Activated CD4-positive, alpha-beta T cell treated with anti-CD3 and anti-CD28 coated beads, Interleukin-2, Interleukin-6, amounts not matched to agents 100 ng/mL and 50 ng/mL, durations not matched to agents 16 hours and 8 hours (primary cell): ENCODE results near the gene CCNJL.
A peak's percentile ranks its signal among the peaks of the same experiment; 100 is the strongest.
"Not testable (repeated sequence)": the region's sequence is repeated elsewhere in the genome, so short reads cannot be mapped to it uniquely, and the experiment has no call there.

Experiments used
- DNase-seq: peaks from one replicate; pipeline ENCODE4 v3.0.0-alpha.2; 2020

Gene CCNJL, protein sequence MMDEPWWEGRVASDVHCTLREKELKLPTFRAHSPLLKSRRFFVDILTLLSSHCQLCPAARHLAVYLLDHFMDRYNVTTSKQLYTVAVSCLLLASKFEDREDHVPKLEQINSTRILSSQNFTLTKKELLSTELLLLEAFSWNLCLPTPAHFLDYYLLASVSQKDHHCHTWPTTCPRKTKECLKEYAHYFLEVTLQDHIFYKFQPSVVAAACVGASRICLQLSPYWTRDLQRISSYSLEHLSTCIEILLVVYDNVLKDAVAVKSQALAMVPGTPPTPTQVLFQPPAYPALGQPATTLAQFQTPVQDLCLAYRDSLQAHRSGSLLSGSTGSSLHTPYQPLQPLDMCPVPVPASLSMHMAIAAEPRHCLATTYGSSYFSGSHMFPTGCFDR

DNA sequence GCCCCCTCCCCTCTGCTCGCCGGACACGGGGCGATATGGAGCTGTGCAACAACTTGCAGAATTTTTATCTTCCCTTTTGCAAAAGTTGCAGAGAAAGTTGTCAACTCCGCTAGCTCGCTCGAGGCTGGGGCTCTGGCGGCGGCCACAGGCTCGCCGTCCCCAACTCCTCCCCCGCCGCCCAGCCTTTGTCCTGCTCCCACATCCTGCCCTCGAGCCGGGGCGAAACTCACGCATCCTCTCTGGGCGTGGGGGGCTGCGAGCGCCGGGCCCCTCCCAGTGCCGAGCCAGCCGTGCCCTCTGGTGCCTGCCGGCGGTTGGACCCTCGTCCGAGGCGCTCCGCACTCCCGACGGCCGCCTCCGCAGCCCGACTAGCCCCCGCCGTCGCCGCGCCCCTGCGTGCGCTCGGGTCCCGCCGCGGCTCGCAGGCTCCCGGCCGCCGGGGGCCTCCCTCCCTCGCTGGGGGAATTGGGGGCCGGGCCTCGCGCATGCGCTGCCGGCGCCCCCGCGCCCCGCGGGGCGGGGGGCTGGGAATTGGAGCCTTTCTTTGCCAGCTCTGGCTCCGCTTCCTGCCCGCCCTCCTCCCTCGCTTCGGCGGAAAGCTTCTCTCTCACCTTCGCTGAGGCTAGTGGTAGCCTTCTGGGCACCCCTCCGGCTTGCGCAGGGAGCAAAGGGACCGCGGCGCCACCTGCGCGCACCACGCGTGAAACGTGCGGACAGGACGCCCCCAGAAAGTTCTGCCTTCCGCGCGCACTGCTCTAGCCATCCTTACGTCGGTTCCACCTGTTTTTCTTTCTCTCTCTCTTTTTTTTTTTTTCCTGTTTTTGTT lies at the start of gene CCNJL:
Gene CCNJL, minus strand, starts transcription at position 431 of the 826 bp plus-strand sequence. CDS start 641 bp downstream, outside the sequence.
- DNase-seq = no peak

DNA sequence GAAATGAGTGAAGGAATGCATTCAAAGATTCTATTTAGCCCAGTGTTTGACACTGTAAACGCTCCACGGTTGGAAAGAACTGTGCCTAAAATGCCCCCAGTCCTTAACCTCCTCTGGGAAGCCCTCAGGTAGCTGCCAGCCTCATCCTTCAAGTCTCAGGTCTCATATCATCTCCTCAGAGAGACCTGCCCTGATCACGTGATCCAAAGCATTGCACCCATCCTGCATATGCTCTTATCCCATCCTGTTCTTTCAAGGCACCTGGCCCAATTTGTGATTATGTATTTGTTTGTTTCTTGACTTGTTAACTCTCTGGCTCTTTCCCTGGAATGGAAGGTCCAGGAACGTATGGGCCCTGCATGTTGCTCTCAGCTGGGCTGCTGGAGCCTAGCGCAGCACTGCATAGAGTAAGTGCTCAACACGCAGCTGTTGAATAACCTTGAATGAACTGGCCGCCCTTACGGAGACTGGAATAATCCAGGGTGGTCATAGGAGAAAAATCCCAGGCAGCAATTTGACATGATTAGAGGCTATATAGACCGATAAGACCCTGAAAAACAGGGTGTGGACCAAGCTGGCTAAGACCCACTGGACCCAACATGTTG lies 49.4 kb upstream of the CCNJL start:
- no peak for DNase-seq

DNA sequence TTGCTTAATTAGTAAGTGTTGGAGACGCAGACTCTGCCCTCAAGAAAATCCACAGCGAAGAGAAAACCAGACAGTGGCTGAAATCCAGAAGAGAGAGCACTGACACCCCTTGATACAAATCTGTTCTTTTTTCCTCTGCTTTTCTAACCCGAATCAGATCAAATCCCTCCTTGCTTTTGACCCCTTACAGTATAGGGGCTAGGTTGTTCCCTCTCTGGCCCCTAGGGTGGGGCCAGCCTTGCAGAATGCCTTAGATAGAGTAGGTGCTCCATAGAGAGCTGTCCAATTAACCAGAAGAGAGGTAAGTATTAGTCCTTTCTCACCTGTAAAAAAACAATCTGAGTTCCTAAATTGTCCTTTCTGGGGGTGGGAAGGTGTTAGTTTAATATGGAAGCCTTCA lies 47.9 kb upstream of the CCNJL start:
- no peak for DNase-seq

DNA sequence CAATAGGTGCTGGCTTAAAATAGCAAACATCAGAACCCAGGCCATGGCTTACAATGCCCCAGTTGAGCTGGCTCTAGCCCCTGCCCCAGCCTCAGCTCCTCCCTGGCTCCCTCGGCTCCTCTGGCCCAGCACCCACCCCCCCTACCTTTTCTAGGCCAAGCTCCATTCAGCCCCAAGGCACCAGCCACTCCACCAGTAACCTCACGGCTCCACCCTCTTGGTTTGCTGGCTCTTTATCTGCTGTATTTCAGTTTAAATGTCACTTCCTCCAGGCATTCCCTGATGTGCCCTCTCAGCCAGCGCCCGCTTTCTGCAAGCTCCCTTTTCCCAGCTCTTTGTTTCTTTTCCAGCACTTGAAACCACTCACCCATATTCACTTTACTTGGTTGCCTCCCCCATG lies 47.5 kb upstream of the CCNJL start:
- no peak for DNase-seq

DNA sequence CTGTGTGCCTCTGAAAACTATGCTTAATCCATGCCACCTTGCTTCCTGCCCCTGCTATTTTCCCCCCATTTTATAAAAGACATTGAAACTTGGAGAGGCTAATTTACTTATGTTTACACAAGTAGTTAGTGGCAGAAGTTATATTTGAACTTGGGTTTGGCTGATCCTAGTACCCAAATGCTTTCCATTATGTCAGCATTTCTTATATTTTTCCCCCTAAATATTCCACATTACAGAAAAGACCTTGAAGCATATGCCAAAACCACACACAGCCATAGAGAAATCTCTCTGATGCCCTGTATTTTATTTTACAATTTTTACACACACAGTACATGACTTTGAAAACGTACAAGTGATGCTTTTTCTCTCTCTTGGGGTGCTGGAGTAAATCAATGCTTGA lies 46.9 kb upstream of the CCNJL start:
- no peak for DNase-seq

DNA sequence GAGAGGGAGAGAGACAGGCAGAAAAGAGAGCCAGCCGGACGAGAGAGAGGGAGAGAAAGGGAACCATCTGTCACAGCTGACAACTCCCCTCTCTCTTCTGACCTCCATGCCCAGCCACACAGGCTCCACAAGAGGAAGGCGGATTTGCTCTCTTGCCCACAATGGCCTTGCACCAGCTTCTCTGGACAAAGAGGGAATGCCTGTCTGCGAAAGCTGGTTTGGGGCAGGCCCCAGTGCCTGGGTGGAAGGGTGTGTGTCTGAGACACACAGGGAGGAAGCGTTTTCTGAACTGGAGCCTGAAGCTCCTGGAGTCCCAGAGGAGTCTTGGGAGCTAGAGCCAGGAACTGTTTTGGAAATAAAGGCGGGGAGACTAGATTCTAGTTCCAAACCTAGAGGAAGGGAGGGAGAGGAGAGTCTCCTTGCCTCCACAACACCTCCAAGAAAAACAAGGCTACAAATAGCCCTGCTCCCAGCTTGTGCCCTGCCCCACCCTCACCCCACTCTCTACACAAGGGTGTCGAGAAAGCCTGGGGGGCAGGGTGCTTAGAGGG lies 45.6 kb upstream of the CCNJL start:
- no peak for DNase-seq

DNA sequence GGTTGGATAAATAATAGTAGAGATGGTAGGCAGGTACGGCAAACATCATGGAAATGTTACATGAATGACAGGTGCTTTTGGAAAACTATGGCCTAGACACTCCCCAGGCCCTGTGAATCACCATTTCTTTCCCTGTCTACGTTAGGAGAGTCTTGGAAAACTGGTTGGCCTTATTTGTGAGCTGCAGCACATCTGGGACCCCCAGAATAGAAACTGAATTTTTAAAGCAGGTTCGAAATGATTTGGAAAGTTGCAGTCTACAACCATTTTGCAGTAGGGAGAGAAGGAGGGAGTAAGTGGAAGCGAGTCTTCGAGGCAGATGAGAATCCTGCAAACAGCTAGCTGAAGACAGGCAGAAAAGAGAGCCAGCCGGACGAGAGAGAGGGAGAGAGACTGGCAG lies 45.0 kb upstream of the CCNJL start:
- no peak for DNase-seq

DNA sequence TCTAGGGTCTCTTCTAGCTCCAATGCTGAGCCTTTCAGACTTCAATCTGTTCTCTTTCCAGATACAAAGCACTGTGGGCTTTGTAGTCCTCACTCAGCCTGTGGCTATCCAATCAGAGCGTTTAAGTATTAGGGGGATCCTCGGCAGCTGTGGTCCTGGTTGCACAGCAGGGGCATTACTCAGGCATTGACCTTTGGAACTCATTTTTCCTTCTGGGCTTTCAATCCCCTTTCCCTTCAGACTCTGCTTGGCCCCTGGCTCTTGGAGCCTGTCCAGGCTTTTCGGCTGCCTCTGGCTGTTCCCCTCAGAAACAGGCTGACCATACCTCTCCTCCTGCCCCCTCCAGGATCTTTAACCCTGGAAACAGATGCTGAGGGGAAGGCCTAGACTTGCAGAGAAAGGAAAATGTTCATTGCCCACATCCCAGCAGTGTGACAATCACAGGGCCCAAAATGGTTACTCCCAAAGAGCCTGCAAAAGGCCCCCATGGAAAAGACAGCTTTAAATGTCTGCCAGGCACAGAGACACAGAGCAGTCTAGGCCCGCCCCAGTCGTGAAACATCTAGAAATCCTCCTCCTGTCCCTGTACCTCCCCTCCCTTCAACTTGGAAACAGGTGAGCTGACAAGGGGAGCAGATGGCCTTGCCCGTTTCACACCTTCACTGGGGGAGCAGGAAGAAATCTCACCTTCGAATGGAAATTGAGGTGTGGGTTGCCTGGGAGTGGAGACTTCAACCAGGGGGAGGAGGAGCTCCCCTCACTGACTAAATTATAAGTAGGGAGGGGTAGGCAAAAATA lies 44.4 kb upstream of the CCNJL start:
- DNase-seq = no peak

DNA sequence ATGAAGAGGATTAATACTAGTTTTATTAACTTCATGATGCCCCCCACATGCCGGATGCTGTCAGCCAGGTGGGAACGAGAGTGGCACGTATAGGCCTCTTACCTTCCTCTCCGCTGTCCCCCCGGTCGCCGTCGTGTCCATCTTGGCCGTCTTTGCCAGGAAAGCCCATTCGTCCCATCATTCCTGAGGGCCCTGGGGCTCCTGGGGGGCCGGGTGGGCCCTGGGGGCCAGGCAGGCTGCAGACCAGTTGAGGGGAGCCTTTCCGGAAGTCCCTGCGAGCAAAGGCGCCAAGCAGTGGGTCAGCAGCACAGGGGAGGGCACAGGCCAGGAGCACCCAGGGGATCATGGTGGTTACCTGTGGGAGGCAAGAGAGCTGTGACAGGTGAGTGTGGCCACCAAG lies 42.3 kb upstream of the CCNJL start:
- DNase-seq = no peak

DNA sequence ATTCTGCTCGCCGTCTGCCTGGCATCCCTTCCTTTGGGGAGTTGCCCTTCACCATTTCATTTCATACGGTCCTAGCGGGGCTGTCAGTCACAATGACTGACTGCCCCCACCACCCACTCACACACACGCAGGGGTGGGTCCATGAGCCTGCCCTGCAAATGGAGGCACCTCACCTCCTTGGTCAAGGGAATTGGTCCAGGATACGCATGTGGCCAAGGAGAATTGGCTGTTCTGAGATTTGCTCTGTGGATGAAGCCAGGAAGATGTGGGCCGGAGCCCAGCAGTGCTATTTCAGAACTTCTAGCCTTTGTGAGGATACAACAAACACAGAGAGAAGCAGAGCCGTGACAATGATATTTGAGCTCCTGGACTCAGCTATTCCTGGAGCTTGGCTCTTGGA lies 41.0 kb upstream of the CCNJL start:
- no peak for DNase-seq

DNA sequence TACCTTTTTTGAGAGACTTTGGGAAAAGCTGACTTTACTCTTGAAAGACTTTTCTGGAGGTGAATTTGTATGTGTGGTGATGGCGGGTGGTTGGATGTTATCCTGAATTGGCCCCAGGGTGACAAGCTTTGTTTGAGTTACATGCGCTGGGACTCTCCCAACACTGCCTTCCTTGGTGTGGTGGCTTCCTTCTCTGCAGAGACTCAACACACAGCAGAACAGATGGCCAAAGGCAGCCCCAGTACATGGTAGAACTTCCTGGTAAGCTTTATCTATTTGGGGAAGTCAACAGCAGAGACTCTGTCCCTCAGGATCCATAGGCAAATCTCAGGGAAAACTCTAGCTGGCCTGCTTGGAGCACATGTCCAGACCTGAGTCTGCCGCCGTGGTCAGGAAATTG lies 39.9 kb upstream of the CCNJL start:
- no peak for DNase-seq

DNA sequence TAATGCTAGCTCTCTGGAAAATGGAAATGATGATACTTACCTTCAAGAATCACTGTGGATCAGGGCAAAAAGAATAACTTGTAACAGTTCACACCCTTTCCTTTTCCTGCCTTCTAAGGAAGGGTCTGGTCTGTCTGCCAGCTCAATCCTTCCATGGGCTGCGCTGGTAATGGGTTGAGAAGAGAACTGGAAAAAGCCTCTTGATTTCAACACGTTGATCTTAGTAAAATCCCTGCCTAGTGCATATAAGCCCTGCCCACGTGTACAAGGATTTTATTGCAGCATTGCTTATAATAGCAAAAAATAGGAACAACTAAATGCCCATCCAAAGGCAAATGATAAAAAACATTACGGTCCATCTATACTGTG lies 37.6 kb upstream of the CCNJL start:
- no peak for DNase-seq

DNA sequence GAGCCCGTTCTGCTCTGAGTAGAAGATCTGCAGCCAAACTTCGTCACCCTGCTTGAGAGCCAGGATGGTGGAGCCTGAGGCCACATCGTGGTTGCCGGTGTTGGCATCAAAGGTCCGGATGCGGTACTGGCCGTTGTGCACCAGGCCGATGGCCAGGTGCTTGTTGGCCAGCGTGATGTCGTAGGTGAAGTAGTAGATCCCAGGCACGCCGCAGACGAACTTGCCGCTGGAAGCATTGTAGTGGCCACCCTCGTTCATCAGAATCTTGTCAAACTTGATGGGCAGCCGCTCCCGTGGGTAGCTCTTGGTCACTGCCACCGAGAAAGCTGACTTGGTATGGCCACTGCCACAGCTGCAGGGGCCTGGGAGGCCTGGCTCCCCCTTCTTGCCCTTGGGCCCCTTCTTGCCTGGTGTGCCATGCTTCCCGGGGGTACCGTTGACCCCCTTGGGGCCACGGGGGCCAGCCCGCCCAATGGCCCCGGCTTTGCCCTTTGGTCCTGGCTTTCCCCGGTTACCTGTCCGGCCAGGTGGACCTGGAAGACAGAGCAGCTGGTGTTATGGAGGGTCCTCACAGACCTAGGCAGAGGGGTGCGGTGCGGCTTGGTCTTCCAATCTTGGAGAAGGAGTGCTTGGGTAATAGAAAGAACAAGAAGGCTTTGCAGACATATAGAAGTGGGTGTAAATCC lies 37.0 kb upstream of the CCNJL start:
- DNase-seq = no peak

DNA sequence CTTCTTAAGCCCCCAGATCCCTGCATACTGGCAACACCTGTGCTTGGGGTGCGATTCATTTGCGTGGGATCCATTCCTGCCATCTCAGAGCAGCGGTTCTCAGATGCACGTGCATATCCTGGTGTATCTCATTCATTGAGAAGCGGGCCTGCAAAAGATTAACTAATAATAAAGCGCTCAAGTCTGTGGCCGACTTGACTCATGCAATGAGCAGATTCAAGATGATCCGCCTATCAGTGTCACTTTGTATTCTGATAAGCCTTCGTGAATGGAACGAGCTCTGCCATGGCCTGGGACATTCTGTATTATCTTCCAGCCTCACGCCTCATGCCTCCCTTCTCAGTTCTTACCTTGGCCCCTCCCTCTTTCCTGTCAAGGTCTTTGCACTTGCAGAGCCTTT lies 35.7 kb upstream of the CCNJL start:
- DNase-seq = no peak

DNA sequence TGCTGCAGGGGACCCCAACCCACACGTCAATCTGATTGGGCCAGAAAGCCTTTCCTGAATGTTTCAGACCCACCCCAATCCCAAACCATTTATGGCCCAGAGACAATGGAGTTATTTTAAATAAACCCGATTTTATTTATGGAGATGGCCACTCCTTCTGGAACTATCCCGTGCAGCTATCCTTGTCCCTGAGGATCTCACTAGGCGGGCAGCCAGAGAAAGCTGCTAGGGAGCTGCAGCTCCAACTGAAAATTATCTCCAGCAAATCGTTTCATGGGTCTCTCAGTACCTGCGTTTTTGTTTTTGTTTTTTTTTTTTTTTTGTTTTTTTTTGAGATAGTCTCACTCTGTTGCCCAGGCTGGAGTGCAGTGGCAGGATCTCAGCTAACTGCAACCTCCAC lies 35.1 kb upstream of the CCNJL start:
- no peak for DNase-seq

DNA sequence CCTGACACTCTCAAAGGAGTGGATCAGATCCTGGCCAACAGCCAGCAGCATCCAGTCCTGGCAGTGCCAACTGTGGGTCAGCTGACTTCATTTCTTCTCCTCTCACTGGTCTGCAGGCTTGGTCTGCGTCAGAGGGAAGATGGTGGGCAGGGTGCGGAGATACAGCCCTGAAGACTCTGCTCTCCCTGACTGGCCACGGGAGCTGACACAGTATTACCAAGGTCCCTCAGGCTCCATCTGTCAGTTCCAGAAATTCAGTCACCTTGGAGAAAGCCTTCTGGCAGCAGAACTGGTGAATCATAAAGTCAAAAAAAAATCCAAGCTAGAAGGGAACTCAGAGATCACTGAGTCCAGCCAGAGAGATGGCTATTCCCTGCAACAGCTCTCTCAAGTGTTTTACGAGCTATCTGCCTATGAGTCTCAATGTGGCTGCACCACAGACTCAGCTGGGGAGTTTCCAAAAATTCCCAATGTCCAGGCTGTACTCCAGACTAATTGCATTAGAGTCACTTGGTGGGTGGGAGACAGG lies 30.1 kb upstream of the CCNJL start:
- DNase-seq = no peak

DNA sequence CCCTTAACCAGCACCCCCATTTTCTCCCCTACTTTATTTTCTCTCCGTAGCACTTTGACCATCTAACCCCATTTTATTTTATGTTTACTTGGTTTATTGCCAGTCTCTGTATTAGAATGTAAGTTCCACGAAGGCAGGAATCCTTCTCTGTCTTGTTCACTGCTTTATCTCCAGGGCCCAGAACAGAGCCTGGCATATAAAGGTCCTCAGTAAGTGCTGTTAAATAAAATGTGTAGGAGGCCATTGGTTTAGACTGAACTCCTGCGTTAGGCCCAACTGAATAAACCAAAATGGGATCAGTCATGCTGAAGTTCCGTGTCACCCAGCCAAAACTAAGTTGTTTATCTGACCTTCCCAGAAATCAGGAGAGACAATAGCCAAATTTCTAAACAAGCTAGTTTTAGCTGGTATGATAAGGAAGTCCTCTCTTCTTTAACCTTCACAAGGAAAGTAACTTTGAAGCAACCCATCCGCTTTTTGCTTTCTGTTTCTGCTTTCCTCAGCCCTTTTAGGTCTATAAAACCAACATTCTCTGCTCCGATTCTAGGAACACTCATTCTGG lies 29.0 kb upstream of the CCNJL start:
- DNase-seq = no peak

DNA sequence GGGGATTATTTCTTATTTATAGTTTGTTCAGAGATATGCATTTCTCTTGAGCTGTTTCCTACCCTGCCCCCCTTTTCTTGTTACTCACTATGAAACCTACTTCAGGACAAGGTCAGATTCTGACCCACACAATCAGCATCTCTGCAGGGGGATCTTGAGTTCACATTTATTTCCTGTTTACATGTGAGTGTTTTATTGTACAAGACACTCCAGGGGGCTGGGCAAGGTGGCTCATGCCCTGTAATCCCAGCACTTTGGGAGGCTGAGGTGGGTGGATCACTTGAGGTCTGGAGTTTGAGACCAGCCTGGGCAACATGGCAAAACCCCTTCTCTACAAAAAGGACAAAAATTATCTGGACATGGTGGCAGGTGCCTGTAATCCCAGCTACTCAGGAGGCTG lies 28.1 kb upstream of the CCNJL start:
- not testable (repeated sequence) for DNase-seq

DNA sequence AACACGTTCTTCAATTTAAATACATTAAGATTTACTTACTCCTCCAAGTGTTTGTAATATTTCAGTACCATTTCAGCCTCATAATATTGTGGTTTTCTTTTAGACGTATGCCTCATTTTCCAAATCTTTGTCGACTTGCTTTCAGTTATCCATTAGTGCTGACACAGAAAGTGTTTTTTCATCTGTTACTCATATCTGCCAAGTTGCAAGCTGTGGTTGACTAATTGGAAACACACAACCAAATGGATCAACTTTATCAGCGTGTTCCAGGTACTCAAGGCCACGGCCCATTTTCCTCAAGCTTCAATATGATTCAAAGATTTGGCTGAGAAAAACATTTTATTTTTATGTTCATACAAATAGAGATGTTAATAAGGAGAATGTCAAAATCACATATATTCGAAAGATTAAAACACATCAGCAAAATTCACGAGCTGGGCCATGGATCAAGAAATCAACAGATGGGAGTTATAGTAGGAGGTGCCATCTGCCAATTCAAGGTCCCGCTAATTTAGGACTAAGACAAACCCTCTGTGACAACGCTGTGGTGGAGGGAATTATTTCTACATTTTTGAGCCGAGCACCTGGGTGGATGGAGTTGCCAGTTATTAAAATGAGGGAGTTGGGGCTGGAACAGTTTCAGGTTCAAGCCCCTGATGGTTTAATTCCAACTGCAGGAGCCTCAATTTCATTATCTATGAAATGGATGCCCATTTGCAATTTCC lies 27.2 kb upstream of the CCNJL start:
- DNase-seq = peak; percentile 31

DNA sequence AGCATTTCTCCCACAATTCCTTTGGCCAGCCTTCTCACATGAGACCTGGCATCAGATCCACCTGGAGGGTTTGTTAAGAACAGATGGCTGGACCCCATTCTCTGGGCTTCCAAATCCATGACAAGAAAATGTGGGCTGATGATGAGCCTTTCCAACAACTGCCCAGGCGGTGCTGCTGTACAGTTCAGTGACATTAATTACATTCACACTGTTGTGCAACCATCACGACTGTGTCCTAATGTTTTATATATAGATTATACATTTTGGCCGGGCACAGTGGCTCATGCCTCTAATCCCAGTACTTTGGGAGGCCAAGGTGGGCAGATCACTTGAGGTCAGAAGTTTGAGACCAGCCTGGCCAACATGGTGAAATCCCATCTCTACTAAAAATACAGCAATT lies 22.4 kb upstream of the CCNJL start:
- not testable (repeated sequence) for DNase-seq

DNA sequence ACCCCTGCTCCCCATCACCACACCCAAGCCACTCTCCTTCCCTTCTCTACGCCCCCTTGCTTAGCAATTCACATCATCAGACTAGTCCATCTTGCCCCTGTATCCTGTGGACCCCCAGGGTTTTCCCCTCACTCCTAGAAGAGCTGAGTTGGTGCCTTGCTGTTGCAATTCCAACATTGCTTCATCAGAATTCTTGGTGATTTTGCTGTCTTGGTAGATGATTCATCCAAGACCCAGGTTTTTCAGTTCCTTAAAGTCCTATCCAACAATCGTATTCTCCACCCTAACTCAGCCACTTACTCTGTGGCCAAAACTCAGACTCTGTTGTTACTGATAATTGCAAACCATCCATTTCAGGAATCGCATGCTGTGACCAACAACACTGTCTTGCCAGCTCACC lies 21.4 kb upstream of the CCNJL start:
- DNase-seq = no peak
